GM19023 (cell line): ENCODE data around the gene MAN2B1.
"Not testable (repeated sequence)": the region's sequence is repeated elsewhere in the genome, so short reads cannot be mapped to it uniquely, and the experiment has no call there.

ENCODE experiments used
- ATAC-seq: cut with Tn5 transposase; IDR thresholded peaks from one replicate; pipeline ENCODE4 v1.9.1; 2021; ENCODE audit warnings: mild to moderate bottlenecking, moderate library complexity; ENCODE audit not compliant: unreplicated experiment

MAN2B1 gene

DNA sequence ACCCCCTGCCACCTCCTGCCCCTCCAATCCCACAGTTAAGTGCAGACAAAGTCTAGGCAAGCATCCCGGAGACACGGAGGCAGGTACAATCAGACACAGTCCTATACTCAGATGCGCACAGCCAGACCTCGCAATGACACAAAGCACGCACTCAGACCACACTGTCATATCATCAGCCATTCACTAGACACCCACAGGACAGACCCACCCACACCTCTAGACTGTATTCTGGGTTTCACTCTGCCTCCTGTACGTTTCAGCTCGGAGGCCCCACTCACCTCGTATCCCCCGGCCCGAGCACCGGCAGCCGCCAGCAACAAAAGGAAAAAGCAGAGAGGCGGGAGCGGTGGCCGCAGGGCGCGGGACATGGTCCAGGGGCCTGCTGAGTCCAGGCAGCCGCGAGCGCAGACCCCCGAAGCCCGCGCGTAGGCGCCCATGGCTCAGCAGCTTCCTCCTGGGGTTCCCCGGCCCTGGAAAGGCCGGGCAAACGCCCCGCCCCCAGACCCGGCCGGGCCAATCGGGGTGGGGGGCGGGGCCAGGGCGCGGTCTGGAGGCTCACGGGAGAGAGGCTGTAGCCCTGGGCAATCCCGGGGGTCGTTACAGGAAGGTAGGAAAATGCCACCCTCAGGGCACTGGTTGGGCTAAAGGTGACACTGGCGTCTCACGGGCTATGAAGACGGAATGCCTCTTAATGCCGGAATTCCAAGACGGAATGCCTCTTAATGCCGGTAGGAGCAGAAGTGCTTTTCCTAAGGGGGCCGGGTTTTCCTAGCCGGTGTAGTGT lies at the start of gene MAN2B1, which contains the start of gene WDR83:
MAN2B1 (minus strand) TSS at position 478 of the 784 bp plus-strand sequence; CDS start at position 437, 41 bp downstream.
WDR83 (plus strand) TSS at position 543 of the 784 bp plus-strand sequence. CDS start 2,984 bp downstream, outside the sequence.
- ATAC-seq = peak; percentile 63

DNA sequence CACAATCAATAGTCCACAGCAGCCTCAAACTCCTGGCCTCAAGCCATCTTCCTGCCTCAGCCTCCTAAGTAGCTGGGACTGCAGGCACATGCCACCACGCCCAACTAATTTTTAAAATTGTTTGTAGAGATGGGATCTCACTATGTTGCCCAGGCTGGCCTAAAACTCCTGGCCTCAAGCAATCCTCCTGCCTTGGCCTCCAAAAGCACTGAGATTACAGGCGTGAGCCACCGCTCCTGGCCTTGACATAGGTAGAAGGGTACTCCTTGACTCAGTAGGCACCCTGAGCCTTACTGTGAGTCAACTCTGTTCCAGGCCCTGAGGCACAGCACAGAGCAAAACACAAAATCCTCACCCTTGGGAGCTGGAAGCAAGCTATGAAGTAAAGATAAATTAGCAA lies 49.4 kb upstream of the MAN2B1 start:
- no peak for ATAC-seq

- ATAC-seq = no peak
These were observed 48.6 kb upstream of the MAN2B1 start for GRCh38 chr19:12715102-12715501.

DNA sequence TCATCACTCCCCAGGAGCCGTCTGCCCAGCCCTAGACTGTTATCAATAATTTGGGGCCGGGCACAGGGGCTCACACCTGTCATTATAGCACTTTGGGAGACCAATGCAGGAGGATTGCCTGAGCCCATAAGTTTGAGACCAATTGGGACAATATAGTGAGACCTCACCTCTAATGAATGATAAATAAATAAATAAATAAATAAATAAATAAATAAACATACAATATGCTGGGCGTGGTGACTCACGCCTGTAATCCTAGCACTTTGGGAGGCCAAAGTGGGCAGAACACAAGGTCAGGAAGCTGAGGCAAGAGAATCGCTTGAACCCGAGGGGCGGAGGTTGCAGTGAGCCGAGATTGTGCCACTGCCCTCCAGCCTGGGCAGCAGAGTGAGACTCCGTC lies 46.8 kb upstream of the MAN2B1 start:
- ATAC-seq = not testable (repeated sequence)

DNA sequence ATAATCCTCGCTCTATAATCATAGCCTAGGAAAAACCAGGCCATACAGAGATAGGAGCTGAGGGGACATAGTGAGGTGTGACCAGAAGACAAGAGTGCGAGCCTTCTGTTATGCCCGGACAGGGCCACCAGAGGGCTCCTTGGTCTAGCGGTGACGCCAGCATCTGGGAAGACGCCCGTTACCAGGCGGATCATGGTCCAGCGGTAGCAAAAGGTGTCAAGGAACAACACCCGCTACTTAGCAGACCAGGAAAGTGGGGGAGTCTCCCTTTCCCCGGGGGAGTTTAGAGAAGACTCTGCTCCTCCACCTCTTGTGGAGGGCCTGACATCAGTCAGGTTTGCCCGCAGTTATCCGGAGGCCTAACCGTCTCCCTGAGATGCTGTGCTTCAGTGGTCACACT lies 45.5 kb upstream of the MAN2B1 start:
- not testable (repeated sequence) for ATAC-seq

- no peak for ATAC-seq
These were observed 44.6 kb upstream of the MAN2B1 start for GRCh38 chr19:12711187-12711586.

DNA sequence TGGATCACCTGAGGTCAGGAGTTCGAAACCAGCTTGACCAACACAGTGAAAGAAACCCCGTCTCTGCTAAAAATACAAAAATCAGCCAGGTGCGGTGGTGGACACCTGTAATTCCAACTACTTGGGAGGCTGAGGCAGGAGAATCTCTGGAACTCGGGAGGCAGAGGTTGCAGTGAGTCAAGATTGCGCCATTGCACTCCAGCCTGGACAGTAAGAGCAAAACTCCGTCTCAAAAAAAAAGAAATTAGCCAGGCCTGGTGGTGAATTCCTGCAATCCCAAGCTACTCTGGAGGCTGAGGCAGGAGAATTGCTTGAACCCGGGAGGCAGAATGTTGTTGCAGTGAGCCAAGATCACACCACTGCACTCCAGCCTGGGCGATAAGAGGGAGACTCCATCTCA lies 42.1 kb upstream of the MAN2B1 start:
- no peak for ATAC-seq

GRCh38 chr19:12706332-12706718 lies 39.8 kb upstream of the MAN2B1 start:
- no peak for ATAC-seq

DNA sequence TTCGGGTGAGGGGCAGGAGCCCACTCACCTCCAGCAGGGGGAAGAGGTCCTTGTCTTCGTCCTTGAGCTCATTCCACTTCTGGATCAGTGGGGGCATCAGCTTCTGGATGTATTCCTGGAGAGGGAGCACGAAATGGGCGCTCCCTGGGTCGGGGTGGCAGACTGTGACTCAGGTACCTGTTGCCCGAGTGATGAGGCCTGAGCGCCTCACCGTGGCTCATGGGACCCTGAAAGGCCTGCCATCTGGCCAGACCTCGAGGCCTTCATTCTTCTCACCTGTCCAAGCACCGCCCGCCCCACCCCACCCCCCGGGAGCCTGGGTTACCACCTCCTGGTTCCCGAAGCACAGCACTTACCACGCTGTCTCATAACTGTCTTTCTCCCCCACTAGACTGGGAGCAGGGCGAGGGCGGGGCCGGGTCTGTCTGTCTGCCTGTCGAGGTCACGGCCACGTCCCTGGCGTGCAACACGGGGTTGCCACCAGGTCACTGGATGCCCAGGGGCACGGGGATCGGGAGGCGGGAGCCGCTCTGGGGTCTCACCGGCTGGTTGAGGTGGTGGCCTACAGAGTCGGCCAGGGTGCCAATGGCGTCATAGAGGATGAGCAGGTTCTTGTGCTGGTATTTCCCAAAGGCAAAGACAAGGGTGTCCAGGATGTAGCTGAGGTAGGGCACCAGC lies 39.3 kb upstream of the MAN2B1 start:
- no peak for ATAC-seq

GRCh38 chr19:12705169-12705568 lies 38.6 kb upstream of the MAN2B1 start:
- no peak for ATAC-seq

DNA sequence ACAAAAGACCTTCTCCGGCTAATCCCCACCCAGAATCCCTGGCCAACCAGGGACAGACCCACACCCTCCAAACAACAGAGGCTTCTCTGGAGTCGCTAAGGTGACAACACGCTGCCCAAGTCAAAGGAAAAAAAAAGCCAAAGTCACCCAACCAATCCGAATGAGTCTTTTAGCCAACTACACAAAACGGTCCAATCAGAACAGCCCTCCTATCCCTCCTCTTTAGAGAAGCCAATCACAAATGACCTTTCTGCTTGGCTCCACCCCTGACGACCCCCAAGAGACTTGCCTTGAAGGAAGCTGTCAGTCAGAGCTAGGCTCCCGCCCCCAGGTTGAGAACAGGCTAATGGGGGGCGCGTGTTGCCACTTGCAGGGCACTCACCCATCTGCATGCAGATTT lies 36.5 kb upstream of the MAN2B1 start:
- no peak for ATAC-seq

DNA sequence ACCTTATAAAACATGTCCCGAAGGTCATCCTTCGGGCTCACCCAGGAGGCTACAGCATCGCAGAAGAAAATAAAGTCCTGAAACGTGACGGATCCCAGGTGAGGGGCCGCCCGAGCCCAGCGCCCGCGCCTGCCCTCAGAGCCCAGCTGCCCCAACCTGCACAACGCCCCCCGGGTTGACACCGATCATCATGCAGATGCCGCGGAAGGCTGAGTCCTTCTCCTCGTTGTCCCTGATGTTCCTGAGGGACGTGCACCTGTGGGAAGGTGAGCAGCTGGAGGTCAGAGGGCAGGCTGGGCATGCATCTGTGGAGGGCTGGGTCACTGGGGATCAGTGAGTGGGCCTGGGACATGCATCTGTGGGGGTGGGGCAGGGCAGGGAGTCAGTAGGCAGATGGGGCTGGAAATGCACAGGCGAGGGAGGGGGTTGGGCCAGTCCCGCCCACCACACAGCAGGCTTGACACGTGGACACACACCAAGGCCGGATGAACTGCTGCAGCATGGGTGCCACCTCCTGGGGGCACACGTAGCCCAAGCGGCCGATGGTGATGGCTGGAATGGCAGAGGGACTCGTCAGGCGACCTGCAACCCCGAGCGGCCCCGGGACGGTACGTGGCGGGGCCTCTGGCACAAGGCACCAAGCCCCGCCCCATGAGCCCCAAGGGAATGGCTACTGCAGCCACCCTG lies 35.2 kb upstream of the MAN2B1 start:
- ATAC-seq = no peak

DNA sequence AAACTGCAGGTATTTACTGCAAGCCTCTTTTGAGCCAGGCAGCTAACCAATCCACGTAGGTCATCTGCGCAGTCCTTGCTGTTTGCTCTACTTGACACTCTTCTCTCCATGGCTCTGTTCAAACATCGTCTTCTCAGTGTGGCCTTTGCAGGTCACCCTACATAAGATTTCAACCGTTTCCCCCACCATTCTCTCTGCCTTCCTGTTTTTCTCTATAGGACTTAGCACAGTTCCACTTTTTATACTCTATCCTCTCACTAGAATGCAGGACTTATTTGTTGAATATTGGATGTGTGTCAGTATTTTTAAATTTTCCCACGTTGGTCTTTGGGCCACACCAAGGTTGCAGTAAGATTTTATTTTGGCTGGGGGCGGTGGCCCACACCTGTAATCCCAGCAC lies 31.6 kb upstream of the MAN2B1 start:
- ATAC-seq = no peak

DNA sequence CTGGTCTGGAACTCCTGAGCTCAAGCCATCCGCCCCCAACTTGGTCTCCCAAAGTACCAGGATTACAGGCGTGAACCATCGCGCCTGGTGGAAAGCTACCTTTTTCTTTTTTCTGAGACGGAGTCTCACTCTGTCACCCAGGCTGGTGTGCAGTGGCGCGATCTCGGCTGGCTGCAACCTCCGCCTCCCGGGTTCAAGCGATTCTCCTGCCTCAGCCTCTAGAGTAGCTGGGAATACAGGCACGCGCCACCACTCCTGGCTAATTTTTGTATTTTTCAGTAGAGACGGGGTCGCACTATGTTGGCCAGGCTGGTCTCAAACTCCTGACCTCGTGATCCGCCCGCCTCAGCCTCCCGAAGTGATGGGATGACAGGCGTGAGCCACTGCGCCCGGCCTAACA lies 30.9 kb upstream of the MAN2B1 start:
- not testable (repeated sequence) for ATAC-seq

DNA sequence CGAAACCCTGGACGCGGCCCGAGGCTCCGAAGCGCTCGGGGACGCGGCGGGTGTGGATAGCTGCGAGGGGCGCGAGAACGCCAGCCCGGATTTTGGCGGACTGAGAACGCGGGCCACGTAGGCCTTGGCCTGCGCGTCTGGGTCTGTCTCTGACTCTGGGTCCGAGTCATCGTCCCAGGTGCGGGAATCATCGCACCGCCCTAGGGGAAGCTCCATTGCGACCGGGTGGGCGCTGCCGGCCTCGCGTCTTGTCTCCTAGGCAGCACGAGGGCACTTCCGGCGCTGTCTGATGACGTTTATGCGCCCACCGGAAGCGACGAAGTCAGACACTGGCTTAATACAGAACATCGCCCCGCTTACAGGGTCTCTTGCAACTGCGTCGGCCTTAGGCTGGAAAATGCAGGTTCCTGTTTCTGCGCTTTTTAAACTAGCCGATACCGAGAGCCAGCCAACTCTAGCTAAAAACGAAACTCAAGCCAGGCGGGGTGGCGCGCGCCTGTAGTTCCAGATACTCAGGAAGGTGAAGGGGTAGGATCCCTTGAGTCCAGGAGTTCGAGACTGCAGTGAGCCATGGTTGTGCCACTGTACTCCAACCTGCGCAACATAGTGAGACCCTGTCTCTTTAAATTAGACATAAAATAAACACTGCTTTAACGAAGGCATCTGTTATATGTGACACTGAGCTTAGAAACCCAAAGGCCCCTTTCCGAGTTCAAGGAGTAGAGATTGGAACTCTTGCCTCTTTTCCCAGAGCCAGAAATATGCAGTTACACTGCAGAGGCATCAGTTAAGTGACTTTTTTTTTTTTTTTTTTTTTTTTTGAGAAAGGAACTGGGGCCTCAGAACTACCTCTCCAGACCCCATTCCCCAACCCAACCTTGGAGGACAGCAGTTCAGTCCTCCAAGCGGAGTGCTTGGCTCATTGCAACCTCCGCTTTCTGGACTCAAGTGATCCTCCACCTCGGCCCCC lies 30.1 kb upstream of the MAN2B1 start, which contains the start of gene FBXW9:
FBXW9 (minus strand) TSS at position 266 of the 970 bp plus-strand sequence; CDS start at position 216, 50 bp downstream.
- ATAC-seq = peak; percentile 66

DNA sequence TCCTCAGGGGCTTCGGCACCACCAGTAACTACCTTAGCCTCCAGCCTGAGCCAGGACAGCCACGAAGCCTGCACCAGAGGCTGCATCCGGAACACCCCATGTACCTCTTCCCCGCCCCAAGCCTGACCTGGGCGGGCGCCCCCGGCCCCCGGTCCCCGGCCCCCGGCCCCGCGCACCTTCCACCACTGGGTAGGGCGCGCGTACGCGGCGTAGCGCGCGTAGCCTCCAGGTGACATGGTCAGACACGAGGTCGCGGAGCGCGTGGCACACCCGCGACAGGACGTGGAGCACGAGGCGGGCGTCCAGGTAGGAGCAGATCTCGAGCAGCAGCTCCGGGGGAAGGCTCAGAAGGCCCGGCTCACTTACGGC lies 29.4 kb upstream of the MAN2B1 start:
- peak; percentile 19 for ATAC-seq

DNA sequence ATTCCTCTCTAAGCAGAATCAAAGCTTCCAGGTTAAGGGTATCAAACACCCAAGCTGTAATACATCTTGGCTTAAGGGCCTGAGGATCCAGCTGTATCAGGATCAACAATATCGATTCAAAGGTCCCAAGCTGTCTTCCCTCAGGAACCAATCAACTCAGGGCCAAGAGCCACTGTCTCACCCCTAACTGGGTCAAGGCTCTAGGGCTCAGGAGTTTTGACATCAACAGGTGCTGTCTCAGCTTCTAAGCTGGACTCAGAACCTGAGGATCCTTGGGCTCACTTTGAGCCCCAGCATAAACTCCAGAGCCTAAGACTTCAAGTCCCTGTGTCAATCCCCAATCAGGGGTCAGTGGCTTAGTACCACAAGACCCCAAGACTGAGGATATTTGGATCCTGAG lies 29.0 kb upstream of the MAN2B1 start:
- no peak for ATAC-seq

GRCh38 chr19:12695096-12695495 lies 28.6 kb upstream of the MAN2B1 start:
- ATAC-seq = no peak

DNA sequence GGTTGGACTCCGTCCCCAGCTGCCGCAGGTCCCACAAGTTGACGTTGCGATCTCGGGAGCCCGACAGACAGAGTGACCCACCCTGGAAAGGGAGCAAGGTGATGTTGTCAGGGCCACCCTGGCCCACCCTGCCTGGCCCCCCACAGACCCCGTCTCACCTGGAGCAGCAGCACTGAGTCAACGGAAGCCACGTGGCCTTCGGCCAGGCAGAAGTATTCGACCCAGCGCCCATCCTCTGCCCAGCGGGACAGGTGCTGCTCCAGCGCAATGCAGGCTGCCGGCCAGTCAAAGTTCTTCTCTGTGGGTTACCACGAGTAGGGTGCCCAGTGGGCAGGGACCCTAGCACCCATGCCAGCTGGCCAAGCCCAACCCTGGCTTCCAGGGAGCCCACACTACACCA lies 28.1 kb upstream of the MAN2B1 start:
- ATAC-seq = no peak

- ATAC-seq = no peak
These were observed 26.4 kb upstream of the MAN2B1 start for GRCh38 chr19:12692960-12693359.
